Activated naive CD4-positive, alpha-beta T cell treated with anti-CD3 and anti-CD28 coated beads, Interleukin-2, amount 10 ng/mL, durations not matched to agents 7 days and 5 days (primary cell): ENCODE results near the gene ALOX12B.
A peak's percentile ranks its signal among the peaks of the same experiment; 100 is the strongest.

Experiments
- CTCF ChIA-PET: fragments of 350-600 bp; sonication (Branson Sonifier 250); formaldehyde crosslinking; loops from one replicate; lab custom pipeline; 2021; ENCODE audit warnings: antibody characterized with exemption; lab: Charles Lee
- DNase-seq: peaks from one replicate; pipeline ENCODE4 v3.0.0-alpha.2; 2020
- H3K27ac Mint-ChIP-seq: one replicate; pipeline ENCODE4 v1.8.0; 2021; ENCODE audit warnings: mild to moderate bottlenecking, moderate library complexity, mixed read lengths
- H3K27me3 Mint-ChIP-seq: one replicate; pipeline ENCODE4 v1.8.0; 2021; ENCODE audit warnings: mild to moderate bottlenecking, mixed read lengths
- H3K36me3 Mint-ChIP-seq: one replicate; pipeline ENCODE4 v1.8.0; 2021; ENCODE audit warnings: mixed read lengths
- H3K4me1 Mint-ChIP-seq: one replicate; pipeline ENCODE4 v1.8.0; 2021; ENCODE audit warnings: mixed read lengths
- H3K4me3 Mint-ChIP-seq: one replicate; pipeline ENCODE4 v1.8.0; 2021; ENCODE audit warnings: mild to moderate bottlenecking, moderate library complexity, mixed read lengths
- H3K9me3 Mint-ChIP-seq: one replicate; pipeline ENCODE4 v1.8.0; 2021; ENCODE audit warnings: mixed read lengths

Gene ALOX12B

GRCh38 chr17:8046929-8047768 lies 40.4 kb downstream of the ALOX12B start:
- CTCF ChIA-PET: interaction anchor here (0.6 to 1.5 kb wide), 5 partner anchors 9 to 63 kb away, joined by 3 to 4 read pairs (median 3); no protein-coding TSS in a partner anchor
- DNase-seq: no peak
- Mint-ChIP-seq H3K4me3 (no peak overlapping the region), H3K9me3 (no peaks in the 10 kb centered on the region), H3K4me1 (no peaks in the 10 kb centered on the region), H3K27me3 (peaks cover 30% of the 10 kb centered on the region), H3K27ac (no peak overlapping the region), H3K36me3 (no peaks in the 10 kb centered on the region)

- Mint-ChIP-seq H3K36me3 (no peaks in the 10 kb centered on the region), H3K27ac (no peak overlapping the region), H3K9me3 (no peaks in the 10 kb centered on the region), H3K4me3 (no peak overlapping the region), H3K27me3 (peaks cover 31% of the 10 kb centered on the region), H3K4me1 (no peaks in the 10 kb centered on the region)
- DNase-seq: no peak
- CTCF ChIA-PET: interaction anchor here (0.5 to 1.4 kb wide), 5 partner anchors 10 to 182 kb away, joined by 3 to 4 read pairs (median 3); no protein-coding TSS in a partner anchor
Observed at GRCh38 chr17:8046306-8046928, 41.1 kb downstream of the ALOX12B start.

GRCh38 chr17:8044819-8045810 lies 42.4 kb downstream of the ALOX12B start:
- H3K27ac Mint-ChIP-seq: no peak overlapping the region
- no peaks in the 10 kb centered on the region for H3K9me3 Mint-ChIP-seq
- H3K4me3 Mint-ChIP-seq: no peak overlapping the region
- CTCF ChIA-PET: interaction anchor here (1.2 kb wide), 1 partner anchor 11 kb away, joined by 3 read pairs; no protein-coding TSS in a partner anchor
- peaks cover 40% of the 10 kb centered on the region for H3K27me3 Mint-ChIP-seq
- no peak for DNase-seq
- no peaks in the 10 kb centered on the region for H3K36me3 Mint-ChIP-seq
- no peaks in the 10 kb centered on the region for H3K4me1 Mint-ChIP-seq

GRCh38 chr17:8041979-8042378 lies 45.5 kb downstream of the ALOX12B start:
- Mint-ChIP-seq H3K4me1 (no peaks in the 10 kb centered on the region), H3K4me3 (no peak overlapping the region), H3K27me3 (peaks cover 64% of the 10 kb centered on the region), H3K36me3 (no peaks in the 10 kb centered on the region), H3K27ac (no peak overlapping the region), H3K9me3 (no peaks in the 10 kb centered on the region)
- no peak for DNase-seq
- CTCF ChIA-PET: interaction anchor here (0.7 to 2.8 kb wide), 26 partner anchors 9 to 299 kb away, joined by 3 to 29 read pairs (median 4); no protein-coding TSS in a partner anchor

GRCh38 chr17:8041249-8041928 lies 46.1 kb downstream of the ALOX12B start:
- Mint-ChIP-seq H3K27ac (no peak overlapping the region), H3K36me3 (no peaks in the 10 kb centered on the region), H3K4me1 (no peaks in the 10 kb centered on the region), H3K9me3 (no peaks in the 10 kb centered on the region), H3K27me3 (peaks cover 59% of the 10 kb centered on the region), H3K4me3 (no peak overlapping the region)
- CTCF ChIA-PET: interaction anchor here (0.7 to 2.8 kb wide), 32 partner anchors 9 to 298 kb away, joined by 3 to 29 read pairs (median 4); no protein-coding TSS in a partner anchor
- DNase-seq: peak; percentile 67

- H3K27ac Mint-ChIP-seq: no peak overlapping the region
- CTCF ChIA-PET: interaction anchor here (0.7 to 2.8 kb wide), 6 partner anchors 22 to 51 kb away, joined by 3 to 27 read pairs (median 4); no protein-coding TSS in a partner anchor
- H3K4me1 Mint-ChIP-seq: no peaks in the 10 kb centered on the region
- no peaks in the 10 kb centered on the region for H3K9me3 Mint-ChIP-seq
- no peak for DNase-seq
- no peaks in the 10 kb centered on the region for H3K36me3 Mint-ChIP-seq
- H3K4me3 Mint-ChIP-seq: no peak overlapping the region
- H3K27me3 Mint-ChIP-seq: peaks cover 49% of the 10 kb centered on the region
Observed at GRCh38 chr17:8039611-8040168, 47.8 kb downstream of the ALOX12B start.

GRCh38 chr17:8038954-8039610 lies 48.4 kb downstream of the ALOX12B start, which contains the start of gene ALOX15B:
Gene ALOX15B (plus strand): TSS chr17:8039059. CDS start chr17:8039156, 97 bp downstream.
- Mint-ChIP-seq H3K27ac (no peak within 1 kb of the TSS), H3K4me1 (no peaks in the 10 kb centered on the region), H3K27me3 (peaks cover 53% of the 10 kb centered on the region), H3K36me3 (no peaks in the 10 kb centered on the region), H3K9me3 (no peaks in the 10 kb centered on the region), H3K4me3 (no peak within 1 kb of the TSS)
- CTCF ChIA-PET: interaction anchor here (0.7 to 1.2 kb wide), 3 partner anchors 42 to 49 kb away, joined by 3 to 4 read pairs (median 3); no protein-coding TSS in a partner anchor
- peak; percentile 31 for DNase-seq

- Mint-ChIP-seq H3K4me3 (no peak overlapping the region), H3K36me3 (no peaks in the 10 kb centered on the region), H3K4me1 (no peaks in the 10 kb centered on the region), H3K27me3 (peaks cover 48% of the 10 kb centered on the region), H3K9me3 (no peaks in the 10 kb centered on the region), H3K27ac (no peak overlapping the region)
- CTCF ChIA-PET: interaction anchor here (1.0 to 1.7 kb wide), 3 partner anchors 9 to 28 kb away, joined by 3 to 6 read pairs (median 5); no protein-coding TSS in a partner anchor
- no peak for DNase-seq
Observed at GRCh38 chr17:8032442-8032841, 55.1 kb downstream of the ALOX12B start.

- Mint-ChIP-seq H3K4me3 (no peak overlapping the region), H3K27ac (peak overlapping the region; percentile 19), H3K4me1 (no peaks in the 10 kb centered on the region), H3K27me3 (peaks cover 48% of the 10 kb centered on the region), H3K9me3 (no peaks in the 10 kb centered on the region), H3K36me3 (no peaks in the 10 kb centered on the region)
- DNase-seq: no peak
- CTCF ChIA-PET: interaction anchor here (1.0 to 1.7 kb wide), 3 partner anchors 9 to 28 kb away, joined by 3 to 6 read pairs (median 5); no protein-coding TSS in a partner anchor
Observed at GRCh38 chr17:8031950-8032349, 55.6 kb downstream of the ALOX12B start.

GRCh38 chr17:8031261-8031661 lies 56.3 kb downstream of the ALOX12B start:
- no peak overlapping the region for H3K27ac Mint-ChIP-seq
- no peaks in the 10 kb centered on the region for H3K9me3 Mint-ChIP-seq
- H3K27me3 Mint-ChIP-seq: peaks cover 51% of the 10 kb centered on the region
- CTCF ChIA-PET: interaction anchor here (1.0 kb wide), 1 partner anchor 34 kb away, joined by 3 read pairs; no protein-coding TSS in a partner anchor
- DNase-seq: no peak
- no peak overlapping the region for H3K4me3 Mint-ChIP-seq
- H3K4me1 Mint-ChIP-seq: no peaks in the 10 kb centered on the region
- no peaks in the 10 kb centered on the region for H3K36me3 Mint-ChIP-seq

GRCh38 chr17:8029121-8029520 lies 58.4 kb downstream of the ALOX12B start:
- no peaks in the 10 kb centered on the region for H3K9me3 Mint-ChIP-seq
- no peaks in the 10 kb centered on the region for H3K4me1 Mint-ChIP-seq
- peaks cover 66% of the 10 kb centered on the region for H3K27me3 Mint-ChIP-seq
- no peak overlapping the region for H3K4me3 Mint-ChIP-seq
- CTCF ChIA-PET: no interaction called here
- H3K36me3 Mint-ChIP-seq: no peaks in the 10 kb centered on the region
- H3K27ac Mint-ChIP-seq: no peak overlapping the region
- no peak for DNase-seq
